ENCODE data around the gene ATG4D.
A peak's percentile ranks its signal among the peaks of the same experiment; 100 is the strongest.
"Not testable (repeated sequence)": the region's sequence is repeated elsewhere in the genome, so short reads cannot be mapped to it uniquely, and the experiment has no call there.

ATG4D gene

GRCh38 chr19:10519421-10519820 is 24.3 kb upstream of the ATG4D start:
- DNase-seq (ENCODE audit: low read depth): no peak

GRCh38 chr19:10520652-10521318 is 22.9 kb upstream of the ATG4D start:
- DNase-seq (ENCODE audit: low read depth): no peak

- DNase-seq (ENCODE audit: low read depth): no peak
Observed at GRCh38 chr19:10521461-10522171, 22.1 kb upstream of the ATG4D start.

GRCh38 chr19:10523135-10523636 is 20.5 kb upstream of the ATG4D start:
- DNase-seq (ENCODE audit: low read depth): no peak

GRCh38 chr19:10525636-10526035 is 18.1 kb upstream of the ATG4D start:
- no peak for DNase-seq (ENCODE audit: low read depth)

GRCh38 chr19:10526887-10527286 is 16.8 kb upstream of the ATG4D start:
- not testable (repeated sequence) for DNase-seq (ENCODE audit: low read depth)

- no peak for DNase-seq (ENCODE audit: low read depth)
Observed at GRCh38 chr19:10532457-10532856, 11.2 kb upstream of the ATG4D start.

GRCh38 chr19:10533646-10534386 is 9.9 kb upstream of the ATG4D start:
- peak; percentile 94 for DNase-seq (ENCODE audit: low read depth)

- peak; percentile 39 for DNase-seq (ENCODE audit: low read depth)
Observed at GRCh38 chr19:10535613-10536012, 8.1 kb upstream of the ATG4D start.

GRCh38 chr19:10537668-10538067 is 6.0 kb upstream of the ATG4D start:
- DNase-seq (ENCODE audit: low read depth): no peak

GRCh38 chr19:10538204-10538983 is 5.3 kb upstream of the ATG4D start:
- DNase-seq (ENCODE audit: low read depth): no peak

GRCh38 chr19:10539016-10539415 is 4.7 kb upstream of the ATG4D start:
- DNase-seq (ENCODE audit: low read depth): not testable (repeated sequence)

GRCh38 chr19:10543059-10543419 is 665 bp upstream of the ATG4D start:
- DNase-seq (ENCODE audit: low read depth): no peak

- DNase-seq (ENCODE audit: low read depth): no peak
Observed at GRCh38 chr19:10544242-10544752, 593 bp downstream of the ATG4D start.

- DNase-seq (ENCODE audit: low read depth): no peak
Observed at GRCh38 chr19:10544753-10545251, 1.1 kb downstream of the ATG4D start.

- no peak for DNase-seq (ENCODE audit: low read depth)
Observed at GRCh38 chr19:10546817-10547216, 3.1 kb downstream of the ATG4D start.

GRCh38 chr19:10548746-10549276 is 5.1 kb downstream of the ATG4D start:
- DNase-seq (ENCODE audit: low read depth): no peak

GRCh38 chr19:10549733-10550132 is 6.0 kb downstream of the ATG4D start:
- no peak for DNase-seq (ENCODE audit: low read depth)

GRCh38 chr19:10550336-10550735 is 6.6 kb downstream of the ATG4D start:
- DNase-seq (ENCODE audit: low read depth): no peak

- DNase-seq (ENCODE audit: low read depth): not testable (repeated sequence)
Observed at GRCh38 chr19:10551006-10551405, 7.3 kb downstream of the ATG4D start.

- DNase-seq (ENCODE audit: low read depth): peak; percentile 28
Observed at GRCh38 chr19:10551698-10552301, 8.1 kb downstream of the ATG4D start.

All from iris pigment epithelial cell (primary cell).